ENCODE data around the gene SFMBT1. TPM values are rescaled to one million over a fixed set of nuclear protein-coding genes. Genes with fewer than 3 reads are reported as not detected.

The SFMBT1 gene
- total RNA-seq, 1 donor from 2014 or later: 6.5 TPM

GRCh38 chr3:52856666-52857065 lies 189.2 kb downstream of the SFMBT1 start:
- DNase-seq: no peak
- peaks cover 5% of the 10 kb centered on the region for H3K9me3 Mint-ChIP-seq (ENCODE audit: unreplicated experiment)
- H3K4me3 Mint-ChIP-seq (ENCODE audit: unreplicated experiment): no peak overlapping the region
- H3K27me3 Mint-ChIP-seq (ENCODE audit: unreplicated experiment): peaks cover 9% of the 10 kb centered on the region
- no peak for TF ChIP-seq CTCF (IDR thresholded peaks at IDR 0.05; ENCODE audit: partially characterized antibody, unreplicated experiment)
- H3K36me3 Mint-ChIP-seq (ENCODE audit: unreplicated experiment): no peaks in the 10 kb centered on the region
- H3K27ac Mint-ChIP-seq (ENCODE audit: unreplicated experiment): no peak overlapping the region
- peaks cover 8% of the 10 kb centered on the region for H3K4me1 Mint-ChIP-seq (ENCODE audit: low read depth, unreplicated experiment)

GRCh38 chr3:52854013-52854412 lies 191.9 kb downstream of the SFMBT1 start:
- H3K27ac Mint-ChIP-seq (ENCODE audit: unreplicated experiment): no peak overlapping the region
- peaks cover 3% of the 10 kb centered on the region for H3K27me3 Mint-ChIP-seq (ENCODE audit: unreplicated experiment)
- no peaks in the 10 kb centered on the region for H3K36me3 Mint-ChIP-seq (ENCODE audit: unreplicated experiment)
- H3K4me1 Mint-ChIP-seq (ENCODE audit: low read depth, unreplicated experiment): peaks cover 4% of the 10 kb centered on the region
- H3K9me3 Mint-ChIP-seq (ENCODE audit: unreplicated experiment): no peaks in the 10 kb centered on the region
- no peak overlapping the region for H3K4me3 Mint-ChIP-seq (ENCODE audit: unreplicated experiment)
- no peak for DNase-seq
- no peak for TF ChIP-seq CTCF (IDR thresholded peaks at IDR 0.05; ENCODE audit: partially characterized antibody, unreplicated experiment)

Other genes with a start within 250 kb of the SFMBT1 start
- 8.0 TPM for gene ITIH4, start 215.4 kb downstream of the SFMBT1 start, total RNA-seq (ENCODE audit: unreplicated experiment)
- gene MUSTN1, start 211.1 kb downstream of the SFMBT1 start, total RNA-seq (ENCODE audit: unreplicated experiment): 3.5 TPM
- 23.0 TPM for gene STIMATE, start 148.5 kb downstream of the SFMBT1 start, total RNA-seq (ENCODE audit: unreplicated experiment)
- gene RFT1, start 84.4 kb upstream of the SFMBT1 start, total RNA-seq (ENCODE audit: unreplicated experiment): 10.5 TPM
- 5.4 TPM for gene PRKCD, start 115.1 kb upstream of the SFMBT1 start, total RNA-seq (ENCODE audit: unreplicated experiment)
- gene TKT, start 209.9 kb upstream of the SFMBT1 start, total RNA-seq (ENCODE audit: unreplicated experiment): 265 TPM

Measured in glutamatergic neuron (in vitro differentiated cells).